Sciatic nerve (tissue), 2 donors: ENCODE data around the gene LGMN. TPM values are rescaled to one million over a fixed set of nuclear protein-coding genes. Genes with fewer than 3 reads are reported as not detected.
A peak's percentile ranks its signal among the peaks of the same experiment; 100 is the strongest.
"Not testable (repeated sequence)": the region's sequence is repeated elsewhere in the genome, so short reads cannot be mapped to it uniquely, and the experiment has no call there.

Source experiments
- ATAC-seq: fragments of 200-7000 bp; cut with Tn5 transposase; one replicate; pipeline ENCODE4 v1.9.1; 2020; ENCODE audit warnings: mild to moderate bottlenecking, moderate library complexity
- DNase-seq: peaks from one replicate; pipeline ENCODE4 v3.0.0-alpha.2; 2020; ENCODE audit warnings: low spot score
- intact Hi-C: fragments of 100-400 bp; cut with DNase I; formaldehyde crosslinking; loops from one replicate; pipeline ENCODE4 v1.14.2; 2022
- total RNA-seq: library from RNA; stranded (reverse); fragmentation: NEBNext Ultra II Directional; extraction: Animal tissue kit (Norgen Biotek cat#: 25700); gene quantifications from one replicate; pipeline ENCODE4 v1.2.1, GENCODE V29; 2021
- donor health status: DM: no; HTN: no; CAD: no.
- donor health status: DM: no; HTN: no; CAD: no.

Gene LGMN
- total RNA-seq, 1 donor from 2014 or later = 118 TPM

GRCh38 chr14:92768236-92768635, 19.8 kb upstream of the LGMN start:
- peak; percentile 68 for ATAC-seq
- DNase-seq, intact Hi-C loops: not testable (repeated sequence)

GRCh38 chr14:92763666-92764631, 15.5 kb upstream of the LGMN start:
- ATAC-seq = peak; percentile 51
- intact Hi-C loops = not testable (repeated sequence)

GRCh38 chr14:92760524-92760805, 12.0 kb upstream of the LGMN start:
- no peak for DNase-seq
- intact Hi-C loops = no loop called here
- no peak for ATAC-seq

More at GRCh38 chr14:92763666-92764631, 15.5 kb upstream of the LGMN start:
- DNase-seq = not testable (repeated sequence)

- intact Hi-C loops = no loop called here
- ATAC-seq (no peak), DNase-seq (no peak)
Measured at GRCh38 chr14:92759679-92760523, 11.5 kb upstream of the LGMN start.

- intact Hi-C loops = no loop called here
- no peak for DNase-seq
- no peak for ATAC-seq
Measured at GRCh38 chr14:92759300-92759678, 10.9 kb upstream of the LGMN start.

GRCh38 chr14:92756446-92756845, 8.0 kb upstream of the LGMN start:
- ATAC-seq = no peak
- intact Hi-C loops = no loop called here
- no peak for DNase-seq

- intact Hi-C loops = no loop called here
- DNase-seq (no peak), ATAC-seq (peak; percentile 46)
Measured at GRCh38 chr14:92755495-92755894, 7.1 kb upstream of the LGMN start.

- DNase-seq = no peak
- no peak for ATAC-seq
- intact Hi-C loops = no loop called here
Measured at GRCh38 chr14:92754966-92755365, 6.5 kb upstream of the LGMN start.

- ATAC-seq = peak; percentile 18
- no peak for DNase-seq
- intact Hi-C loops = no loop called here
Measured at GRCh38 chr14:92753250-92753649, 4.8 kb upstream of the LGMN start.

GRCh38 chr14:92751819-92752218, 3.4 kb upstream of the LGMN start:
- intact Hi-C loops = no loop called here
- DNase-seq (no peak), ATAC-seq (no peak)

GRCh38 chr14:92750994-92751400, 2.6 kb upstream of the LGMN start:
- DNase-seq (no peak), ATAC-seq (no peak)
- intact Hi-C loops = no loop called here

- not testable (repeated sequence) for DNase-seq
Measured at GRCh38 chr14:92750222-92750728, 1.8 kb upstream of the LGMN start.

GRCh38 chr14:92747701-92748258, 647 bp downstream of the LGMN start:
- intact Hi-C loops = no loop called here
- DNase-seq (no peak), ATAC-seq (peak; percentile 21)

More at GRCh38 chr14:92750222-92750728, 1.8 kb upstream of the LGMN start:
- ATAC-seq, intact Hi-C loops: not testable (repeated sequence)

- DNase-seq (no peak), ATAC-seq (no peak)
- intact Hi-C loops = no loop called here
Measured at GRCh38 chr14:92744198-92744597, 4.2 kb downstream of the LGMN start.

- intact Hi-C loops = no loop called here
- DNase-seq (no peak), ATAC-seq (no peak)
Measured at GRCh38 chr14:92740440-92740839, 8.0 kb downstream of the LGMN start.

GRCh38 chr14:92737619-92738188, 10.7 kb downstream of the LGMN start:
- ATAC-seq (no peak), DNase-seq (no peak)
- intact Hi-C loops = no loop called here

GRCh38 chr14:92737206-92737605, 11.2 kb downstream of the LGMN start:
- intact Hi-C loops = no loop called here
- DNase-seq (no peak), ATAC-seq (no peak)

- intact Hi-C loops = no loop called here
- DNase-seq (no peak), ATAC-seq (no peak)
Measured at GRCh38 chr14:92735344-92735743, 13.1 kb downstream of the LGMN start.

- intact Hi-C loops = no loop called here
- DNase-seq = no peak
- no peak for ATAC-seq
Measured at GRCh38 chr14:92734618-92735017, 13.8 kb downstream of the LGMN start.
